Measurements from ENCODE around the gene GIGYF1.
"Not testable (repeated sequence)": the region's sequence is repeated elsewhere in the genome, so short reads cannot be mapped to it uniquely, and the experiment has no call there.

The GIGYF1 gene

GRCh38 chr7:100722480-100723212 lies 28.6 kb upstream of the GIGYF1 start:
- Histone ChIP-seq H3K27ac (ENCODE audit: low read depth, low read length) (no peak overlapping the region), H3K9ac (ENCODE audit: low read length) (no peak overlapping the region), H3K27me3 (ENCODE audit: control insufficient read depth, insufficient read depth, low read length) (peaks cover 14% of the 10 kb centered on the region), H3K36me3 (ENCODE audit: control insufficient read depth, insufficient read depth, low read length) (no peaks in the 10 kb centered on the region), H3K4me3 (ENCODE audit: low read length) (no peak overlapping the region), H3K4me1 (ENCODE audit: control insufficient read depth, insufficient read depth, low read length) (no peaks in the 10 kb centered on the region)

- Histone ChIP-seq H3K27me3 (ENCODE audit: control insufficient read depth, insufficient read depth, low read length) (peaks cover 14% of the 10 kb centered on the region), H3K4me3 (ENCODE audit: low read length) (no peak overlapping the region), H3K36me3 (ENCODE audit: control insufficient read depth, insufficient read depth, low read length) (no peaks in the 10 kb centered on the region), H3K27ac (ENCODE audit: low read depth, low read length) (no peak overlapping the region), H3K4me1 (ENCODE audit: control insufficient read depth, insufficient read depth, low read length) (no peaks in the 10 kb centered on the region), H3K9ac (ENCODE audit: low read length) (no peak overlapping the region)
Observed at GRCh38 chr7:100721505-100721812, 27.4 kb upstream of the GIGYF1 start.

GRCh38 chr7:100720671-100721504 lies 26.8 kb upstream of the GIGYF1 start:
- Histone ChIP-seq H3K27me3 (ENCODE audit: control insufficient read depth, insufficient read depth, low read length) (peaks cover 14% of the 10 kb centered on the region), H3K36me3 (ENCODE audit: control insufficient read depth, insufficient read depth, low read length) (no peaks in the 10 kb centered on the region), H3K4me3 (ENCODE audit: low read length) (no peak overlapping the region), H3K4me1 (ENCODE audit: control insufficient read depth, insufficient read depth, low read length) (no peaks in the 10 kb centered on the region), H3K9ac (ENCODE audit: low read length) (no peak overlapping the region), H3K27ac (ENCODE audit: low read depth, low read length) (no peak overlapping the region)

DNA sequence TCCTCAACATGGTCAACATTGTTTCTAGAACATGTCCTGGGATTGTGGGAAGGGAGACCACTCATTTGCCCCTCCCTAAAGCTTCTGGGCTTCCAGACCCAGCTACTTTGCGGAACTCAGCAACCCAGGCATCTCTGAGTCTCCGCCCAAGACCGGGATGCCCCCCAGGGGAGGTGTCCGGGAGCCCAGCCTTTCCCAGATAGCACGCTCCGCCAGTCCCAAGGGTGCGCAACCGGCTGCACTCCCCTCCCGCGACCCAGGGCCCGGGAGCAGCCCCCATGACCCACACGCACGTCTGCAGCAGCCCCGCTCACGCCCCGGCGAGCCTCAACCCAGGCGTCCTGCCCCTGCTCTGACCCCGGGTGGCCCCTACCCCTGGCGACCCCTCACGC lies 26.2 kb upstream of the GIGYF1 start, which contains the start of gene EPO:
EPO (plus strand) TSS at position 190 of the 392 bp plus-strand sequence. CDS start 513 bp downstream, outside the sequence.
- Histone ChIP-seq H3K4me3 (ENCODE audit: low read length) (no peak within 1 kb of the TSS), H3K9ac (ENCODE audit: low read length) (no peak within 1 kb of the TSS), H3K27ac (ENCODE audit: low read depth, low read length) (no peak within 1 kb of the TSS)

GRCh38 chr7:100719523-100720278 lies 25.7 kb upstream of the GIGYF1 start:
- Histone ChIP-seq H3K9ac (ENCODE audit: low read length) (no peak overlapping the region), H3K27ac (ENCODE audit: low read depth, low read length) (no peak overlapping the region), H3K4me1 (ENCODE audit: control insufficient read depth, insufficient read depth, low read length) (no peaks in the 10 kb centered on the region), H3K36me3 (ENCODE audit: control insufficient read depth, insufficient read depth, low read length) (no peaks in the 10 kb centered on the region), H3K4me3 (ENCODE audit: low read length) (no peak overlapping the region), H3K27me3 (ENCODE audit: control insufficient read depth, insufficient read depth, low read length) (peaks cover 14% of the 10 kb centered on the region)

More for the DNA sequence above, 26.2 kb upstream of the GIGYF1 start, which contains the start of gene EPO:
- H3K36me3 ChIP-seq (ENCODE audit: control insufficient read depth, insufficient read depth, low read length), result no peaks in the 10 kb centered on the region
- H3K4me1 ChIP-seq (ENCODE audit: control insufficient read depth, insufficient read depth, low read length), result no peaks in the 10 kb centered on the region
- peaks cover 14% of the 10 kb centered on the region for H3K27me3 ChIP-seq (ENCODE audit: control insufficient read depth, insufficient read depth, low read length)

- H3K27me3 ChIP-seq (ENCODE audit: control insufficient read depth, insufficient read depth, low read length), result peaks cover 14% of the 10 kb centered on the region
Observed at GRCh38 chr7:100717073-100717472, 23.0 kb upstream of the GIGYF1 start.

GRCh38 chr7:100714725-100715124 lies 20.7 kb upstream of the GIGYF1 start:
- no peak overlapping the region for H3K27ac ChIP-seq (ENCODE audit: low read depth, low read length)
- H3K4me1 ChIP-seq (ENCODE audit: control insufficient read depth, insufficient read depth, low read length), result no peaks in the 10 kb centered on the region
- H3K4me3 ChIP-seq (ENCODE audit: low read length), result no peak overlapping the region
- no peaks in the 10 kb centered on the region for H3K36me3 ChIP-seq (ENCODE audit: control insufficient read depth, insufficient read depth, low read length)
- H3K9ac ChIP-seq (ENCODE audit: low read length), result no peak overlapping the region
- H3K27me3 ChIP-seq (ENCODE audit: control insufficient read depth, insufficient read depth, low read length), result peaks cover under 1% of the 10 kb centered on the region

More at GRCh38 chr7:100717073-100717472, 23.0 kb upstream of the GIGYF1 start:
- not testable (repeated sequence) for H3K27ac ChIP-seq (ENCODE audit: low read depth, low read length); H3K36me3 ChIP-seq (ENCODE audit: control insufficient read depth, insufficient read depth, low read length); H3K4me3 ChIP-seq (ENCODE audit: low read length); H3K9ac ChIP-seq (ENCODE audit: low read length); H3K4me1 ChIP-seq (ENCODE audit: control insufficient read depth, insufficient read depth, low read length)

DNA sequence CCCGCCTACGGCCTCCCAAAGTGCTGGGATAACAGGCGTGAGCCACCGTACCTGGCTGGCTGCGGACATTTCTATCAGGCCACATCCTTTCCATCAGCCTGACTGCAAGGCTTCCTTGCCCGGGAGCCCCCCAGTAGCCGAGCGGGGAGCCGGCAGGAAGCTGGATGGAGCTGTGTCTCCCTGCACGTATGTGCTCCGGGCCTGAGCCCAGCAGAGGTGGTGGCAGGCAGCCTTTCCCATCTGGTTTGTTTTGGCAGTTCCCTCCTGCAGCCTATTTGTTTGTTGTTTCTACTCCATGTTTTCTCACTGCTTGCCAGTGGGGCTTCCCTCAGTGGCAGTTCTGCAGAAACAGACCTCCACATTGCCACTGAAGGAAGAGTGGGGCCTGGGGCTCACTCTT lies 17.3 kb upstream of the GIGYF1 start:
- no peak overlapping the region for H3K27ac ChIP-seq (ENCODE audit: low read depth, low read length)
- H3K27me3 ChIP-seq (ENCODE audit: control insufficient read depth, insufficient read depth, low read length), result no peaks in the 10 kb centered on the region
- H3K4me1 ChIP-seq (ENCODE audit: control insufficient read depth, insufficient read depth, low read length), result peaks cover 9% of the 10 kb centered on the region
- H3K9ac ChIP-seq (ENCODE audit: low read length), result no peak overlapping the region
- H3K36me3 ChIP-seq (ENCODE audit: control insufficient read depth, insufficient read depth, low read length), result no peaks in the 10 kb centered on the region
- no peak overlapping the region for H3K4me3 ChIP-seq (ENCODE audit: low read length)

GRCh38 chr7:100710452-100710851 lies 16.4 kb upstream of the GIGYF1 start:
- Histone ChIP-seq H3K27ac (ENCODE audit: low read depth, low read length) (no peak overlapping the region), H3K4me3 (ENCODE audit: low read length) (no peak overlapping the region), H3K27me3 (ENCODE audit: control insufficient read depth, insufficient read depth, low read length) (no peaks in the 10 kb centered on the region), H3K9ac (ENCODE audit: low read length) (no peak overlapping the region), H3K4me1 (ENCODE audit: control insufficient read depth, insufficient read depth, low read length) (peaks cover 9% of the 10 kb centered on the region), H3K36me3 (ENCODE audit: control insufficient read depth, insufficient read depth, low read length) (no peaks in the 10 kb centered on the region)

GRCh38 chr7:100708395-100708794 lies 14.3 kb upstream of the GIGYF1 start:
- Histone ChIP-seq H3K9ac (ENCODE audit: low read length) (no peak overlapping the region), H3K36me3 (ENCODE audit: control insufficient read depth, insufficient read depth, low read length) (no peaks in the 10 kb centered on the region), H3K27me3 (ENCODE audit: control insufficient read depth, insufficient read depth, low read length) (no peaks in the 10 kb centered on the region), H3K4me1 (ENCODE audit: control insufficient read depth, insufficient read depth, low read length) (peaks cover 9% of the 10 kb centered on the region), H3K4me3 (ENCODE audit: low read length) (no peak overlapping the region), H3K27ac (ENCODE audit: low read depth, low read length) (no peak overlapping the region)

- Histone ChIP-seq H3K4me1 (ENCODE audit: control insufficient read depth, insufficient read depth, low read length) (peaks cover 9% of the 10 kb centered on the region), H3K4me3 (ENCODE audit: low read length) (peak overlapping the region; percentile 94), H3K9ac (ENCODE audit: low read length) (peak overlapping the region; percentile 78), H3K27ac (ENCODE audit: low read depth, low read length) (peak overlapping the region; percentile 85), H3K36me3 (ENCODE audit: control insufficient read depth, insufficient read depth, low read length) (no peaks in the 10 kb centered on the region), H3K27me3 (ENCODE audit: control insufficient read depth, insufficient read depth, low read length) (no peaks in the 10 kb centered on the region)
Observed at GRCh38 chr7:100706672-100707311, 12.7 kb upstream of the GIGYF1 start.
